Activated B cell treated with CpG ODN at 0.5 μM for 24 hours (primary cell): ENCODE measurements around the gene SNPH. TPM values are rescaled to one million over a fixed set of nuclear protein-coding genes. Genes with fewer than 3 reads are reported as not detected.

Experiments
- ATAC-seq: fragments of 200-7000 bp; cut with Tn5 transposase; one replicate; pipeline ENCODE4 v1.10.0; 2021; ENCODE audit warnings: low read depth, mild to moderate bottlenecking, moderate library complexity
- CTCF ChIA-PET: fragments of 350-600 bp; sonication (Branson Sonifier 250); formaldehyde crosslinking; loops from one replicate; lab custom pipeline; 2021; ENCODE audit warnings: antibody characterized with exemption; lab: Charles Lee
- POLR2A ChIA-PET: fragments of 350-600 bp; sonication (Branson Sonifier 250); formaldehyde crosslinking; loops from one replicate; lab custom pipeline; 2021; ENCODE audit warnings: antibody characterized with exemption; lab: Charles Lee
- DNase-seq: peaks from one replicate; pipeline ENCODE4 v3.0.0; 2022
- H3K27ac Mint-ChIP-seq: one replicate; pipeline ENCODE4 v1.8.0; 2020; ENCODE audit warnings: mixed read lengths
- H3K27me3 Mint-ChIP-seq: one replicate; pipeline ENCODE4 v1.8.0; 2021; ENCODE audit warnings: mixed read lengths
- H3K36me3 Mint-ChIP-seq: one replicate; pipeline ENCODE4 v1.8.0; 2021; ENCODE audit warnings: low read depth, mixed read lengths
- H3K4me1 Mint-ChIP-seq: one replicate; pipeline ENCODE4 v1.8.0; 2021; ENCODE audit warnings: mixed read lengths
- H3K4me3 Mint-ChIP-seq: one replicate; pipeline ENCODE4 v1.8.0; 2020; ENCODE audit warnings: mild to moderate bottlenecking, mixed read lengths
- H3K9me3 Mint-ChIP-seq: one replicate; pipeline ENCODE4 v1.8.0; 2020; ENCODE audit warnings: mixed read lengths
- CTCF ChIP-seq: fragments of 200-600 bp; IDR thresholded peaks from one replicate; pipeline ENCODE4 v1.8.0; 2022; ENCODE audit warnings: antibody characterized with exemption, mild to moderate bottlenecking
- intact Hi-C: fragments of 100-400 bp; cut with micrococcal nuclease; formaldehyde crosslinking; loops from one replicate; pipeline ENCODE4 v1.15.1; 2024
- total RNA-seq: library from RNA; stranded (reverse); gene quantifications from 2 replicates; pipeline ENCODE4 v1.2.3, GENCODE V29; 2022

SNPH gene
- total RNA-seq, 1 donor from 2014 or later: 0.86 TPM

GRCh38 chr20:1254254-1254653 is 11.8 kb upstream of the SNPH start:
- ChIA-PET CTCF (interaction anchor here (0.9 to 1.6 kb wide), 2 partner anchors 41 to 59 kb away, joined by 3 read pairs; no protein-coding TSS in a partner anchor), POLR2A (no interaction called here)
- intact Hi-C loops: no loop called here
- no peaks in the 10 kb centered on the region for H3K4me1 Mint-ChIP-seq
- no peak for TF ChIP-seq CTCF
- H3K4me3 Mint-ChIP-seq: no peak overlapping the region
- no peaks in the 10 kb centered on the region for H3K36me3 Mint-ChIP-seq
- DNase-seq: no peak
- peaks cover 21% of the 10 kb centered on the region for H3K27me3 Mint-ChIP-seq
- ATAC-seq: no peak
- no peak overlapping the region for H3K27ac Mint-ChIP-seq
- H3K9me3 Mint-ChIP-seq: no peaks in the 10 kb centered on the region

GRCh38 chr20:1255675-1256074 is 10.4 kb upstream of the SNPH start:
- ATAC-seq: no peak
- ChIA-PET POLR2A (no interaction called here), CTCF (interaction anchor here (1.6 kb wide), 1 partner anchor 57 kb away, joined by 3 read pairs; no protein-coding TSS in a partner anchor)
- intact Hi-C loops: no loop called here
- no peaks in the 10 kb centered on the region for H3K9me3 Mint-ChIP-seq
- H3K36me3 Mint-ChIP-seq: no peaks in the 10 kb centered on the region
- H3K27me3 Mint-ChIP-seq: peaks cover 21% of the 10 kb centered on the region
- no peak for DNase-seq
- TF ChIP-seq CTCF: no peak
- no peak overlapping the region for H3K27ac Mint-ChIP-seq
- no peaks in the 10 kb centered on the region for H3K4me1 Mint-ChIP-seq
- H3K4me3 Mint-ChIP-seq: no peak overlapping the region

GRCh38 chr20:1263853-1264252 is 2.2 kb upstream of the SNPH start:
- intact Hi-C loops: no loop called here
- Mint-ChIP-seq H3K27ac (no peak overlapping the region), H3K9me3 (peaks cover 4% of the 10 kb centered on the region), H3K4me3 (no peak overlapping the region), H3K36me3 (no peaks in the 10 kb centered on the region), H3K27me3 (peaks cover 6% of the 10 kb centered on the region), H3K4me1 (peaks cover 12% of the 10 kb centered on the region)
- ATAC-seq (no peak), DNase-seq (no peak)
- CTCF ChIA-PET: no interaction called here
- POLR2A ChIA-PET: no interaction called here
- no peak for TF ChIP-seq CTCF

- DNase-seq (no peak), ATAC-seq (no peak)
- no peak for TF ChIP-seq CTCF
- H3K4me3 Mint-ChIP-seq: no peak overlapping the region
- peaks cover 4% of the 10 kb centered on the region for H3K9me3 Mint-ChIP-seq
- POLR2A ChIA-PET: no interaction called here
- H3K27me3 Mint-ChIP-seq: peaks cover 6% of the 10 kb centered on the region
- H3K27ac Mint-ChIP-seq: no peak overlapping the region
- H3K4me1 Mint-ChIP-seq: peaks cover 12% of the 10 kb centered on the region
- CTCF ChIA-PET: no interaction called here
- H3K36me3 Mint-ChIP-seq: no peaks in the 10 kb centered on the region
- intact Hi-C loops: no loop called here
These were observed 1.4 kb upstream of the SNPH start for GRCh38 chr20:1264727-1265126.

- no peaks in the 10 kb centered on the region for H3K36me3 Mint-ChIP-seq
- ChIA-PET CTCF (no interaction called here), POLR2A (no interaction called here)
- TF ChIP-seq CTCF: no peak
- H3K4me3 Mint-ChIP-seq: peak overlapping the region; percentile 82
- no peak for DNase-seq
- peak overlapping the region; percentile 36 for H3K27ac Mint-ChIP-seq
- intact Hi-C loops: no loop called here
- peaks cover 4% of the 10 kb centered on the region for H3K9me3 Mint-ChIP-seq
- no peak for ATAC-seq
- H3K4me1 Mint-ChIP-seq: peaks cover 12% of the 10 kb centered on the region
- peaks cover 6% of the 10 kb centered on the region for H3K27me3 Mint-ChIP-seq
These were observed 723 bp upstream of the SNPH start for GRCh38 chr20:1265226-1265915.
